ENCODE data around the gene BRSK2.
"Not testable (repeated sequence)": the region's sequence is repeated elsewhere in the genome, so short reads cannot be mapped to it uniquely, and the experiment has no call there.

Gene BRSK2

DNA sequence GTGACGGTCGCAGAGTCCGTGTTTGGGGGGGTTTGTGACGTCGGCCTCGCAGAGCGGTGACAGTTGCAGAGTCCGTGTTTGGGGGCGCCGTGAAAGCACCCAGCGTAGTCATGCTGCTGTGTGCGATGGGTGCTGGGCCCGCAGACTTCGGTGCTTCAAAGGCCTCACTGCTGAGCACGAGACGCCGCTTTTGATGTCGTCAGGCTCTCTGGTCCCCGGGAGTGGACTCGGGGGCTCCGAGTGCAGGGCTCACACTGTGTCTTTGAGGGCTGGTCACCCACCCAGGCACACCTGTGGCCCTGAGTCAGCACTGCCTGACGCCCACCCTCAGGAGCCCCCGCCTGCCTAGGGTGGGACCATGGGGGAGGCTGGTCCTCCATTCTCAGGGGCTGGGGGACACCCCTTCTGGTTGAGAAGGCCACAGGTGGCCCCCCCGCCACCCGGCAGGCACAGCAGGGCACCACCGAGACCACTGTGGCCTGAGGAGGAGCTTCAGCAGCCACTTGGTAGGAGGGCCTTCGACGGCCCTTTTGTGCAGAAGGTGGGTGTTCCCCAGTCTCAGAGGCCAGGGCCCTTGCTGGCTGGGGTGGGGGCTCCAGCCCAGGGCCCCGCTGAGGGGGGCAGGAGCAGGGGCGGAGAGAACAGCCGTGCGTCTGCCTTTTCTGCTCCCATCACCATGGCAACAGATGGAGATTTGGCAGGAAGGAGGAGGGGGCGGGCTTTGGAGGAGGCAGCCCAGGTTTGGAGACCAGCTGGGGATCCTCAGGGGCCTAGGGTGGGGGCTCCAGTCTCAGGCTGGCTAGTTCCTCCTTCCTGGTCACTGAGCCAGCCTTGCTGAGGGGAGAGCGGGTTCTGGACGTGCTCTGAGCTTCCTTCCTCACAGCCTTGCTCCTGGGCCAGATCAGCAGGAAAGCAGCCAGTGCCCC is 20.9 kb downstream of the BRSK2 start:
- no peak for DNase-seq

DNA sequence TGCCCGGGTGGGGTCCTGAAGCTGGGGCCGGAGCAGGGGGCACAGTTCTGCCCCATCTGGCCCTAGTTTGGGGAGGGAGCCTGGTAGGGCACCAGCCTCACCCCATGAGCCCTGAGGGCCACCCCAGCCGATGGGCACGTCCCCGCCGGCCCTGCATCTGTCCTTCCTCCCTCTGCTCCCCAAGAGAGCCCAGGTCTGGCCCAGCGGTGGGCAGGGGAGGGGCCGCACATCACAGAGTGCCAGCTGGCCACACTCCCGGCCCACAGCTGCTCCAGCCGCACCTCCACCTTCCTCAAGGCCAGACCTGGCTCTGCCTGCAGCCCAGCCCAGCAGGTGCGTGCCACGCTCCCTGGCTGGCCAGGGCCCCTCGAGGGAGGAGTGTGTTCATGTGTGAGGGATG is 21.6 kb downstream of the BRSK2 start:
- no peak for DNase-seq

DNA sequence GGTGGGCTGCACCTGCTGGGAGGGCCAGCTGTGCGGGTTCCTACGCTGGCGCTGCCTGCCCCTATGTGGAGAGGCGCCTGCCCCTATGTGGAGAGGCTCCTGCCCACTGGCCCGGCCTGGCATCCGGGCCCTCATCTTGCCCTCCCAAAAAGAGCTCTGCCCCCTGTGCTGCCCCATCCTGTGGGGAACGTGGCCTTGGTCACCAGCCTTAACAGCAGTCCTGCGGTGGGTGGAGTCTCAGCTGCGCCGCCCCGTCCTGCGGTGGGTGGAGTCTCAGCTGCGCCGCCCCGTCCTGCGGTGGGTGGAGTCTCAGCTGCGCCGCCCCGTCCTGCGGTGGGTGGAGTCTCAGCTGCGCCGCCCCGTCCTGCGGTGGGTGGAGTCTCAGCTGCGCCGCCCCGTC is 22.0 kb downstream of the BRSK2 start:
- not testable (repeated sequence) for DNase-seq

DNA sequence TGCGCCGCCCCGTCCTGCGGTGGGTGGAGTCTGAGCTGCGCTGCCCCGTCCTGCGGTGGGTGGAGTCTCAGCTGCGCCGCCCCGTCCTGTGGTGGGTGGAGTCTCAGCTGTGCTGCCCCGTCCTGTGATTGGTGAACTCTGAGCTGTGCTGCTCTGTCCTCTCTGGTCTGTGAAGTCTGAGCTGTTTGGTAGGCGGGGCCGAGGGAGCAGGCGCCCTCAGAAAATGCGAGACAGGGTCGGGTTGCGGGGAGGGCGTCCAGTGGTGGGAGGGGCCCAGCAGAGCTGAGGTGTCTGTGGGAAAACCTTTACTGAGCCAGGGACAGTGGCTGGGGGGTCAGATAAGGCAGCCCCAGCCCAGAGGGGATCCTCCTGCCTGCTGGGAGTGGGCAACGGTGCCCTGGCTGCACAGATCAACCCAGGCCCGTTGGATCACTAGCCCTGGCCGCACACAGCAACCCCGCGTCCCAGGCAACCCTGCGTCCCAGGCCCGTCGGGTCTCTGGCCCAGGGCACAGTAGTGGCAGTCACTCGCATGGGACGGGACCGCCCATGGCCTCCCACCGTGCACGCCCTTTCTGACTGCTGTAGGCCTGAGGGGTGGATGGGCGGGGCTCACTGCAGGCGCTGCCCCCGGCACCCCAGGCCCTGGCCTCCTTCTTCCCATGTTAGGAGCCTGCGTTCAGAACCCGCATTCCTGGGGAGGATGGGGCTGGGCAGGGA is 22.8 kb downstream of the BRSK2 start:
- no peak for DNase-seq

DNA sequence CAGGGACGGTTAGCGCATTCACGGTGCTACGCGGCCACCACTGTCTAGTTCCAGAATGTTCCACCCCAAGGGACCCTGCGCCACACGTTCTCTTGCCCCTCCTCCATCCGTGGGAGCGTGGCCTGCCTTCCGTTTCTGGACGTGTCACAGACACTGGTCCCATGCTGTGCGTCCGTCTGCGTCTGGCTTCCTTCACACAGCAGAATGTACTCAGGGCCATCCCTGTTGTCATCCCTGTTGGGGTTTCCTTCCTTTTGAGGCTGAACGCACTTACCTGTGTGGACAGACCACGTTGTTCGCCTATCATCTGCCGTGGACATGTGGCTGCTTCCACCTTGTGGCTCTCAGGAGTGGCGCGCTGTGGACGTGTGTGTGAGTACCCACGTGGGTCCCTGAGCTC is 24.9 kb downstream of the BRSK2 start:
- DNase-seq, result no peak

DNA sequence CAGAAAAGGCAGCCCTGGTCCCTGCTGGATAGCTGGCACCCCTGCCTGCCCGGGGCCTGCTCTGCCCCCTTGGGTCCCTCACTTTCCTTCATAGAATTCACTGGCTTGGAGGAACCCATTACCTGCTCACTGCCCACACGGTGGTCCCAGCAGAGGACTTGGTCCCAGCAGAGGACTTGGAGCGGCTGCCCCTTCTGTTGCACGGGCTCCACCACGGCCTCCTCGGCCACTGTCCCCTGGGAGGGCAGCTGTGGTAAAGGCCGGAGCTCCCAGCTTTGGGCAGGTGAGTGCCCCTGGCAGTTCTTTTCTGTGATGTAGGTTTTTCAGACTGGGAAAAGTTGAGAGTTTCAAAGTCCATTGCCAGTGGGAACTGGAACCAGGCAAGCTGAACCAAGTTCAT is 25.9 kb downstream of the BRSK2 start:
- no peak for DNase-seq

DNA sequence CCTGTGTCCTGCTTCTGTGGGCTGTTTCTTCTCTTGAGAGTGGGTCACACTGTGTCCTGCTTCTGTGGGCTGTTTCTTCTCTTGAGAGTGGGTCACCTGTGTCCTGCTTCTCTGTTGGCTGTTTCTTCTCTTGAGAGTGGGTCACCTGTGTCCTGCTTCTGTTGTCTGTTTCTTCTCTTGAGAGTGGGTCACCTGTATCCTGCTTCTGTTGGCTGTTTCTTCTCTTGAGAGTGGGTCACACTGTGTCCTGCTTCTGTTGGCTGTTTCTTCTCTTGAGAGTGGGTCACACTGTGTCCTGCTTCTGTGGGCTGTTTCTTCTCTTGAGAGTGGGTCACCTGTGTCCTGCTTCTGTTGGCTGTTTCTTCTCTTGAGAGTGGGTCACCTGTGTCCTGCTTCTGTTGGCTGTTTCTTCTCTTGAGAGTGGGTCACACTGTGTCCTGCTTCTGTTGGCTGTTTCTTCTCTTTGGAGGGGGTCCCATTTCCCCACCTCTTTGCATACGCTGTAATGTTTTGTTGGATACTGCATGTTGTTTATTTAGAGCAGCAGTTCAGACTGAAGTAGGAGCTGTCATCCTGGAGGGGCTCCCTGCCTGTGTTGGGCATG is 28.6 kb downstream of the BRSK2 start:
- DNase-seq, result not testable (repeated sequence)

DNA sequence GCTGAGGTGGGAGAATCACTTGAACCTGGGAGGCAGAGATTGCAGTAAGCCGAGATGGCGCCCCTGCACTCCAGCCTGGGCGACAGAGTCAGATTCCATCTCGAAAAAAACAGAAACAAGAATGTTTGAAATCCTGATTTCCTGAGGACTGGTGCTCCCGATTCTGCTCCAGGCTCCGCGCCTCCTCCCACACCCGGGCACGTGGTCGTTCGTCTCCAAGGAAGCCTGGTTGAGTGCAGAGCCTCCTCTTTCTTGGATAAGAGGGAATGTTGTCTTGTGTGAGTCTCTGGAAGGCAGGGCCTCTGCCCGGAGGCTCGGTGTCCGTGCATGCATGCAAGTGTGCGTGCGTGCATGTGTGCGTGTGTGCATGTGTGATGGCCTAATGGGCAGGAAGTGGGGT is 30.1 kb downstream of the BRSK2 start:
- no peak for DNase-seq

DNA sequence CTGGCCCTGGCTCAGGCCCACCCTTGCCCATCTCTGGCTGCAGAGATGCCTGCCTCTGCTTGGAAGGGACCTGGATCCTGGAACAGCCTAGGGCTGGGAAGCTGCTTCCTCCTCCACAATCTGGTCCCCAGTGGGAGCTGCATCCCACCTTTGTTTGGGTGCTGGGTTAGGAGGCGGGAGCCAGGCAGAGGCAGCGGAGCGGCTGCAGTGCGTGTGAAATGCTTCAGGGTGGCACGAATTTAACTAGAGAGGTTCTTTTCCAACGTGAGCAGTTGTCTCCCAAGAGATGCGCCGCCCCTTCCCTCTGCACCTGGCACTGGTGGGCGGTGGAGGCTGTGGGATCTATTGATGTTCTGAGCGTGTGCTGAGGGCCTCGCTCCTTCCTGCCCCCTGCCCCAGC is 31.6 kb downstream of the BRSK2 start:
- no peak for DNase-seq

DNA sequence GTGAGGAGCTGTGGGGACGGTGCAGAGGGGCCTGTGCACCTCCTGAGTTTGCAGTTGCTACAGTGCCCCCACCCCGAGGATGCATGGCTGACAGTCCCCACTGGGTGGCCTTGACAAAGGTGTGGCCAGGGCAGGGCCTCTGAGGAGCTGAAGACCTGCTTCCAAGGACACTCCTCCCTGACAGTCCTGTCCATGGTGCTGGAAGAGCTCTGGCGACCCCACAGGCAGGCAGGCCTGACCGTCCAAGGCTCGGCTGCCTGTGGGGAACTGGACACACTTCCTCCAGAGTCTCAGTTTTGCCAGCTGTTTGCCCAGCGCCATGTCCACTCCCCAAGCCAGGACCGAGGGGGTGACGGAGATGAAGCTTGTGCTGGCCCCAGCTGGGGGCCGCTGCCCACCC is 32.7 kb downstream of the BRSK2 start:
- no peak for DNase-seq

DNA sequence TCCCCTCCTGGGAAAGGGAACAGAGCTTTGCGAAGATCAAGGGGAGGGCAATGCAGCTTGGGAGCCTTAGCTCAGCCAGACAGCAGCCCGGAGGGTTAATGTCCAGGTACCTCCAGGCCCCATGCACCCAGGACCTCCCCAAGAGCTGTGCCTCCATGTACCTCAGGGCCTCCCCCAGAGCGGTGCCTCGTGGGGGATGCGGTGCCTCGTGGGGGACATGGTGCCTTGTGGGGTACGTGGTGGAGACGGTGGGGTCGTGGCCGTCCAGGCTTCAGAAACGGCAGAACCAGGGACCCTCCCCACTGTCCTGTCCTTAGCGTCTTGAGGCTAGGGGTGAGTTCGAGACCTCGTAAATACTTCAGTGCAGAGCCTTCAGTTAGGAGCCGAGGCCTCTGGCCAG is 33.2 kb downstream of the BRSK2 start:
- no peak for DNase-seq

DNA sequence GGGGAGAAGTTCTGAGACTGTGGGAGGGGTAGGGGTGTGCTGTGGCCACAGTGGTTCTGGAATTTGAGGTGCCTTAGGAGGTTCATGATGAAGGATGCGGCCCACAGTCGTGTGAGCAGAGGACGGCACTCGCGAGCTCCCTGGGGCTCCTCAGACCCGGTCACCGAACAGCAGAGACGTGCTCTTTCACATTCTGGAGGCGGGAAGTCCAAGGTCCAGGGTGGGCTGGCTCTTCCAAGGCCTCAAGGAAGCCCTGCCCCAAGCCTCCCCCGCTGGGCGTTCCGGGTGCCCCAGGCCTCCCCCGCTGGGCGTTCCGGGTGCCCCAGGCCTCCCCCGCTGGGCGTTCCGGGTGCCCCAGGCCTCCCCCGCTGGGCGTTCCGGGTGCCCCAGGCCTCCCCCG is 33.7 kb downstream of the BRSK2 start:
- not testable (repeated sequence) for DNase-seq

DNA sequence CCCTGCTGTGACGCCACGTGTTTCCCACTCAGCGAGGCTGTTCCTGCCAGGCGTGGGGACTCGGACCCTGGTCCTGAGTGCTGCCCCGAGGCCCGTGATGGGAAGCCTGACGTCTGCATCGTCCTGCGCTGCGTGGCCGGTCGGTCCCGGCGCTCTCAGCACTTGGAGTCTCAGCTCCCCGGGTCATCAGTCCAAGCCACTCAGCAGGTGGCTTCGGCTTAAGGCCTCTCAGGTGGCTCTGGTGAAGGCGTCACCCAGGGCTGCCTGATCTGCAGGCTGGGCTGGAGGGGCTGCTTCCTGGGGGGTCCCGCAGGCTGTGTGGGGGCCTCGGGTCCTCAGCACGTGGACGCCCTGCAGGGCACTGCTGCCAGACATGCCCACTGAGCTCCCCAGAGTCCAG is 35.3 kb downstream of the BRSK2 start:
- no peak for DNase-seq

DNA sequence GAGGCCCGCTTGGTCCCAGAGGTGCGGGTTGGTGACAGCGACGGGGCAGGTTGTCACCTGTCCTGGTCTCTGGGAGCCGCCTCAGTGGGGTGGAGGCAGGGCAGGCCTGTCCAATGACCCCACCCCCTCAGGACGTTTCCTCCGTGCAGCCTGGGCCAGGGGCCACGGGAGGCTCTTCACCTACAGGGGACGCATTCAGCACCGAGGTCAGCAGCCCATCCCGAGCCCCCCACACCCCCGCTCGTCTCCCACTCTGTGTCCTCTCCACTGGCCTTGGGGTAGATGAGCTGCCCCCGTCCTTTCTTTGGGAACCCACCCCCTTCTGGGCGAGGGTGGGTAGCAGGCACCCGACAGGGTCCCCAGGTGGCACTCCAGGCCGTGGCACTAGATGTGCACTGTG is 35.7 kb downstream of the BRSK2 start:
- DNase-seq, result no peak

DNA sequence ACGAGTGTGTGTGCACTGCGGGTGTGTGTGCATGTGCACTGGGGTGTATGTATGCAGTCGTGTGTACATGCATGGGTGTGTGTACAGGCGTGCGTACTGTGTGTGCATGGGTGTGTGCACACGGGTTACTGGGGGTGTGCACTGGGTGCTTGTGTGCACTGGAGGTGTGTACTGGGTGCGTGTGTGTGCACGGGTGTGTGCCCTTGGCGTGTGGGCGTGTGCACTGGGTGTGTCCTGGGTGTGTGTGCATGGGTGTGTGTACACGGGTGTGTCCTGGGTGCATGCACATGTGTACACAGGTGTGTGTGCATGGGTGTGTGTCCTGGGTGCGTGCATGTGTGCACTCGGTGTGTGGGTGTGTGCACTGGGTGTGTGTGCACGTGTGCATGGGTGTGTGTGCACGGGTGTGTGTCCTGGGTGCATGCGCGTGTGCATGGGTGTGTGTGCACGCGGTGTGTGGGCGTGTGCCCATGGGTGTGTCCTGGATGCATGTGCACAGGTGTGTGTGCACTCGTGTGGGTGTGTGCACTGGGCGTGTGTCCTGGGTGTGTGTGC is 39.1 kb downstream of the BRSK2 start:
- DNase-seq, result no peak

DNA sequence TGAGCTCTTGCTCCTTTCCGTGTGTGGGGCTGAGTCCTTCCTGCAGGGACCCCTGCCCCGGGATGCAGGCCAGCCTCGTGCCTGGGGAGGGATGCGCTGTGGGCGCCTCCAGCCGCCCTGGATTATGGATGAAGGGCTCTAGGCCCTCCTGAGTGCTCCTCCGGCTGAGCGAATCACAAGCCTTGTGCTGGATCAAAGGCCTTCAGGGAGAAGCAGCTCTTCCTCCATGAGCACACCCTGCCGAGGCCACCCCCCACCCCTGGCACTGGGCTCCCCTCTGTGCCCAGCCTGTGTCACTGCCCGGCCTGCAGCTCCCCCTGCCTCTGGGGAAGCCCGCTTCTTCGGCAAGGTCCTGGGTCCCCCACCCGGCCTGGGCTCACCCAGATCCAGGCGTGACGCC is 43.8 kb downstream of the BRSK2 start:
- DNase-seq, result no peak

DNA sequence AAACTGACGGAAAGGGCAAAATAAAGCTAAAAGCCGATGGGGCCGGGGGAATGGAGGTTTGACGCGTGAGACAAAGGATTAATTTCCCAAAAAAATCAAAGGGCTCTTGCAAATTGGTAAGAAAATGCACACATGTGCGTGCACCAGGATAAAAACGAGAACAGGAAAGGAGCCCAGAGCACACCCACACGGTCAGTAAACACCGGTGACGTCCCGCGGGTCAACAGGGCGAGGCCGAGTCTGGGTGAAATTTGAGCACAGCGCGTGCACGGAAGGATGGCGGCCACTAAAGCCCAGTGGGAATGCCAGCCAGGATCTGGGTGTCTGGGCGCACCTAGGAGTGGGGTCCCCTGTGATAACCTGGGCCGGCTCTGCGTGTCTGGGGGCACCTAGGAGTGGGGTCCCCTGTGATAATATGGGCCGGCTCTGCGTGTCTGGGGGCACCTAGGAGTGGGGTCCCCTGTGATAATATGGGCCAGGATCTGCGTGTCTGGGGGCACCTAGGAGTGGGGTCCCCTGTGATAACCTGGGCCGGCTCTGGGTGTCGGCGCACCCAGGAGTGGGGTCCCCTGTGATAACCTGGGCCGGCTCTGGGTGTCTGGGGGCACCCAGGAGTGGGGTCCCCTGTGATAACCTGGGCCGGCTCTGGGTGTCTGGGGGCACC is 44.4 kb downstream of the BRSK2 start:
- no peak for DNase-seq

DNA sequence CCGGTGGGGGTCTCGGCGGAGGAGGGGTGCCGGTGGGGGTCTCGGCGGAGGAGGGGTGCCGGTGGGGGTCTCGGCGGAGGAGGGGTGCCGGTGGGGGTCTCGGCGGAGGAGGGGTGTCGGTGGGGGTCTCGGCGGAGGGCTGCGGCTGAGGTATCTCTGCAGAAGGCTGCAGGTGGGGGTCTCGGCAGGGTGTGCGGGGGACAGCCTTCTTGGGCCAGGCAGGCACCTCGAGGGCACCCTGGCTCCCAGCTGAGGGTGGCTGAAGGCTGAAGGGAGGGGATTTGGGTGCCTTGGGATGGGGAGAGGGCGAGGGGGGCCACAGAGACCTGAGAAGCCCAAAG is 45.7 kb downstream of the BRSK2 start:
- DNase-seq, result not testable (repeated sequence)

DNA sequence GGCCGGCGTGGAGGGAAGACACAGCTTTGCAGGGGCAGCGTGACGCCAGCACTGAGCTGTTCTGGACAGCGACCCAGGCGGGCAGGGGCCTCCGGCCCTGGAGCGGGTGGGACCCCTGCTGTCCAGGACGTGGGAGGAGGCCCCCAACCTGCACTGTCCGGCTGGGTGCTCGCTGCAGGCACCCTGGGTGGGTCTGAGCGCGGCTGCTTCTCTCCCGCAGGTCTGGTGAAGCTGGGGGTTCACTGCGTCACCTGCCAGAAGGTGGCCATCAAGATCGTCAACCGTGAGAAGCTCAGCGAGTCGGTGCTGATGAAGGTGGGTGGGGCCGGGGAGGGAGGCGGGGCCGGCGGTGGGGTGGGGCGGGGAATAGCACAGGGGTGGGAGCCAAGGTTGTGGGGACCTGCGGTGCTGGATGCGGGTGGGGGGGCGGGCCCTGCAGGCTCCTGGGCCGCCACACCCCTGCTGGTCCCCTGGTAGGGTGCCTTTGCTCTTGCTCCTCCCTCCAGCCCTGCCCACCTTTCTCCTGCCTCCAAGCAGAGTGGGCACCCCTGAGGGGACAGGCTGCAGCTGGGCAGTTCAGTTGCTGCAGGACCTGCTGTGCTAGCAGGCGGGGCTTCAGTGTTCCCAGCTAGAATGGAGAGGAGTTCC is 46.2 kb downstream of the BRSK2 start:
- DNase-seq, result no peak

DNA sequence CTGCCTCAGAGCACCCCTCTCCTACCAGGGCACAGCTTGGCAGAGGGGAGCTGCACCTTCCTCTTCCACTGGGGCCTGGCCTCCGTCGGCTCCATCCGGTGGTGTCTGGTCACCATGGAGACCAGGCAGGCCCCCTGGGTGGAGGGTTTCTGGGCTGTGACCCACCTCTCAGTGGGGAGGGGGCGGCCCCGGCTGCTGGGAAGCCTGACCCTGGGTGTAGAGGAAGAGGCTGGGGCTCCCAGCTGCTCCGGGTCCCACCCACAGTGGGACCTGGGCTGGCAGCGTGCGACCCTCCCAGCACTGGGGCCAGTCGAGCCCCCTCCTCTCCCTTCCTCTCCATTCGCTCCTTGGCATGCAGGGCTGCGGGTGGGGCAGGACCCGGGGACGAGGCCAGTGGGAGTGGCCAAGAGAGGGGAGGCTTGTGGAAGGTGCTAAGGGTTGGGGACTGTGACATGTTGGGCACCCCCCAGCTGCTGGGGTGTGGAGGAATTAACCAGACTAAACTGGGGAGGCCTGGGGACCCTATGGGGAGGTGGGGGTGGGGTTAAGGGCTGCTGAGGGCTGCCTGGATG is 46.8 kb downstream of the BRSK2 start:
- no peak for DNase-seq

DNA sequence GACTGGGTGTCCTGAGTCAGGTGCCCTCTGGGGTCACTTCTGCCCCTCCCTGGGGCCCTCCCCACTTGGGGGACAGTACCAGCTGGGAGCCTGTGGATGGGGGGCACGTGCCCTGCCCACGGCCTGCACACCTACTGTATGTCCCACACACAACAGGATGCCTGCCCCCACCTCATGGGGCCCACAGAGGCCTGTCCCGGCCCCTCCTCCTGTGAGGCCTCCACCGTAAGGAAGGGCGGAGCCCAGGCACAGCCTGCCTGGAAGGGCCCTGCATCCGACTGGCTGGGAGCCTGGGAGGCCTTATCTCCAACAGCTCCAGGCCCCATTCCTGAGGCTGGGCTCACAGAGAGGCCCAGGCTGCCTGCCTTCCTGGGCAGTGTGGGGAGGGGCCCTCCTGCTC is 47.8 kb downstream of the BRSK2 start:
- DNase-seq, result no peak

DNA sequence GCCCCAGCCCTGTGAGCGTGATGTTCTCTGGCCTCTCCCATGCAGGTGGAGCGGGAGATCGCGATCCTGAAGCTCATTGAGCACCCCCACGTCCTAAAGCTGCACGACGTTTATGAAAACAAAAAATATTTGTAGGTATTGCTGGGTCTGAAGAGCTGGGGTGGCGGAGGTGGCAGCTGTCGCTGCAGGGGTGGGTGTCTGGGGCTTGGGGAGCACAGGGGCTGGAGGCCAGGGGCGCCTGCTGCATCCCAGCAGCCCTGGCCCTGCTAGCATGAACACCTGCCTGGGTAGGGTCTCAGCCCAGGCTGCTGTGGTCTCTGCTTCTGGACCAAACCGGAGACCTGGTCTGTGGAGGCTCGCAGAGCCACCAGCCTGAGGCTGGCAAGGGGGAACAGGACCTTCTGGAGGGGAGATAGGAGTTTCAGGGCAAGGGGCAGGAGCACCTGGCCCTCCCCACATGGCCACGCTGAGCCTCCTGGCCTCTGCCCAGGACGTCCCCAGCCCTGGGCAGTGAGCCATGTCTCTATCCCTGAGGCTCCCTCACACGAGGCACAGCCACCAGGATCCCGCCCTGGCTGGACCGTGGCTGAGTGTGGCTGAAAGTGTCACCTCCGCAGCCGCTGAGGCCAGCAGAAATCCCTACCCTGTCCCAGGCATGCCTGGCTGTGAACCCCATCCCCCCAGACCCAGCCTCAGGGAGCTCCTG is 48.7 kb downstream of the BRSK2 start:
- DNase-seq, result no peak

Data from activated CD4-positive, alpha-beta T cell treated with anti-CD3 and anti-CD28 coated beads for 4 hours (primary cell).